Measurements from ENCODE around the gene NDOR1. TPM values are rescaled to one million over a fixed set of nuclear protein-coding genes. Genes with fewer than 3 reads are reported as not detected.

NDOR1 gene
- total RNA-seq, 1 donor from 2014 or later = 26.9 TPM

- TF ChIP-seq CTCF (conservative IDR thresholded peaks at IDR 0.05; ENCODE audit: low read depth, low read length) = no peak
- no peak for DNase-seq (ENCODE audit: low read depth)
- no peak overlapping the region for H3K4me3 ChIP-seq (ENCODE audit: low read depth, low read length)
Measured at GRCh38 chr9:137226338-137227053, 21.0 kb downstream of the NDOR1 start.

- DNase-seq (ENCODE audit: low read depth) = no peak
- peak; percentile 86 for TF ChIP-seq CTCF (conservative IDR thresholded peaks at IDR 0.05; ENCODE audit: low read depth, low read length)
- H3K4me3 ChIP-seq (ENCODE audit: low read depth, low read length) = no peak within 1 kb of the TSS
Measured at GRCh38 chr9:137227054-137227852, 21.8 kb downstream of the NDOR1 start, which contains the start of gene RNF224. TSS of gene RNF224 (plus strand) at chr9:137227502. CDS start at chr9:137228336, 834 bp downstream.

- no peak overlapping the region for H3K4me3 ChIP-seq (ENCODE audit: low read depth, low read length)
- no peak for DNase-seq (ENCODE audit: low read depth)
- no peak for TF ChIP-seq CTCF (conservative IDR thresholded peaks at IDR 0.05; ENCODE audit: low read depth, low read length)
Measured at GRCh38 chr9:137227853-137228505, 22.5 kb downstream of the NDOR1 start.

- TF ChIP-seq CTCF (conservative IDR thresholded peaks at IDR 0.05; ENCODE audit: low read depth, low read length) = no peak
- no peak overlapping the region for H3K4me3 ChIP-seq (ENCODE audit: low read depth, low read length)
- DNase-seq (ENCODE audit: low read depth) = no peak
Measured at GRCh38 chr9:137228506-137228967, 23.0 kb downstream of the NDOR1 start.

- TF ChIP-seq CTCF (conservative IDR thresholded peaks at IDR 0.05; ENCODE audit: low read depth, low read length) = no peak
- DNase-seq (ENCODE audit: low read depth) = no peak
- H3K4me3 ChIP-seq (ENCODE audit: low read depth, low read length) = no peak overlapping the region
Measured at GRCh38 chr9:137228968-137229896, 23.7 kb downstream of the NDOR1 start.

Measured in epithelial cell of proximal tubule (primary cell).